Fibroblast of lung (primary cell): ENCODE results near the gene ROBO2. TPM values are rescaled to one million over a fixed set of nuclear protein-coding genes. Genes with fewer than 3 reads are reported as not detected.
A peak's percentile ranks its signal among the peaks of the same experiment; 100 is the strongest.

Source experiments
- DNase-seq, 2 donors: peaks; one replicate each; pipeline versions ENCODE4 v3.0.0 to v3.0.0-alpha.2; 2010; ENCODE audit warnings: low read depth in 2 of 2
- H2AFZ ChIP-seq: 2 replicates; pipeline ENCODE4 v1.5.1; 2012; ENCODE audit warnings: low read length, control low read depth, inconsistent platforms
- H3K27ac ChIP-seq: 2 replicates; pipeline ENCODE4 v1.5.1; 2011; ENCODE audit warnings: low read length, control low read depth; ENCODE audit not compliant: insufficient read depth
- H3K27me3 ChIP-seq: 2 replicates; pipeline ENCODE4 v1.5.1; 2011; ENCODE audit warnings: mild to moderate bottlenecking, low read length; ENCODE audit not compliant: control insufficient read depth, insufficient read depth
- H3K36me3 ChIP-seq: 2 replicates; pipeline ENCODE4 v1.5.1; 2011; ENCODE audit warnings: low read length; ENCODE audit not compliant: control insufficient read depth, insufficient read depth
- H3K4me1 ChIP-seq: 2 replicates; pipeline ENCODE4 v1.5.1; 2011; ENCODE audit warnings: low read length; ENCODE audit not compliant: control insufficient read depth, insufficient read depth; ENCODE audit errors: extremely low read depth
- H3K4me2 ChIP-seq: 2 replicates; pipeline ENCODE4 v1.5.1; 2011; ENCODE audit warnings: low read length, control low read depth; ENCODE audit not compliant: insufficient read depth; ENCODE audit errors: extremely low read depth
- H3K4me3 ChIP-seq, 4 experiments: fragments of 200-600 bp in 1 of 4; sonication (generic) in 1 of 4; replicated peaks in 1 of 4; 2 replicates each; pipeline ENCODE4 v1.5.1; 2011 to 2016; ENCODE audit warnings: low read length in 4 of 4, low read depth in 3 of 4, mild to moderate bottlenecking in 3 of 4, control low read depth in 2 of 4, inconsistent platforms in 1 of 4, mixed read lengths in 1 of 4; ENCODE audit not compliant: insufficient read depth in 1 of 4; ENCODE audit errors: control extremely low read depth in 1 of 4
- H3K79me2 ChIP-seq: 2 replicates; pipeline ENCODE4 v1.5.1; 2012; ENCODE audit warnings: mild to moderate bottlenecking, low read length, inconsistent platforms; ENCODE audit not compliant: control insufficient read depth, insufficient read depth
- H3K9ac ChIP-seq: 2 replicates; pipeline ENCODE4 v1.5.1; 2011; ENCODE audit warnings: mild to moderate bottlenecking, low read length, control low read depth; ENCODE audit not compliant: insufficient read depth
- H3K9me3 ChIP-seq: 2 replicates; pipeline ENCODE4 v1.5.1; 2012; ENCODE audit warnings: low read depth, low read length; ENCODE audit not compliant: control insufficient read depth, insufficient read depth
- H4K20me1 ChIP-seq: 2 replicates; pipeline ENCODE4 v1.5.1; 2011; ENCODE audit warnings: low read length; ENCODE audit not compliant: control insufficient read depth, insufficient read depth; ENCODE audit errors: extremely low read depth
- CTCF ChIP-seq, 2 donors: IDR thresholded peaks in 1 of 2; conservative IDR thresholded peaks in 1 of 2; 1 replicate in 1 of 2; 2 replicates in 1 of 2; pipeline ENCODE4 v1.5.1; 2011 to 2012; ENCODE audit warnings: low read length in 2 of 2, control low read depth in 1 of 2, inconsistent platforms in 1 of 2, low read depth in 1 of 2, mild to moderate bottlenecking in 1 of 2
- EZH2 ChIP-seq: IDR thresholded peaks from 2 replicates; pipeline ENCODE4 v1.5.1; 2012; ENCODE audit warnings: low read length, control low read depth, mild to moderate bottlenecking; ENCODE audit errors: missing control alignments
- polyA plus RNA-seq, 2 donors: library from polyadenylated mRNA; depleted of rRNA in 1 of 2; stranded (reverse) in 1 of 2; unstranded in 1 of 2; fragments of >200 nt; gene quantifications; 2 replicates each; pipeline ENCODE4 v1.2.1, GENCODE V29; 2011 to 2012; ENCODE audit warnings: missing spikeins in 1 of 2
- total RNA-seq: library from RNA; depleted of rRNA; stranded (reverse); fragments of >200 nt; gene quantifications from 2 replicates; pipeline ENCODE4 v1.2.1, GENCODE V29; 2014

The ROBO2 gene
- total and polyA plus RNA-seq, 2 donors (not counting 1 experiment from before 2014, with no cell fraction given): 0.83 to 1.5 TPM

GRCh38 chr3:77190374-77190773 lies 150.5 kb downstream of the ROBO2 start:
- Histone ChIP-seq H3K27me3 (no peaks in the 10 kb centered on the region), H3K27ac (no peak overlapping the region), H3K9ac (no peak overlapping the region), H2AFZ (no peak overlapping the region), H3K9me3 (no peaks in the 10 kb centered on the region), H3K4me1 (no peaks in the 10 kb centered on the region), H3K79me2 (no peaks in the 10 kb centered on the region), H4K20me1 (no peaks in the 10 kb centered on the region), H3K4me2 (no peak overlapping the region), H3K36me3 (no peaks in the 10 kb centered on the region), H3K4me3 (no peak overlapping the region)
- peak in 1 of 2 donors; percentile 17 for DNase-seq
- TF ChIP-seq CTCF (conservative IDR thresholded peaks at IDR 0.05 in 1 of 2, IDR thresholded peaks at IDR 0.05 in 1 of 2; ENCODE audit: low read depth in 1 of 2, low read length in 2 of 2) (no peak), EZH2 (no peak)

- Histone ChIP-seq H3K9ac (no peak overlapping the region), H3K4me2 (no peak overlapping the region), H3K4me1 (no peaks in the 10 kb centered on the region), H3K27me3 (no peaks in the 10 kb centered on the region), H2AFZ (no peak overlapping the region), H3K4me3 (no peak overlapping the region), H3K79me2 (no peaks in the 10 kb centered on the region), H3K27ac (no peak overlapping the region), H3K9me3 (no peaks in the 10 kb centered on the region), H3K36me3 (no peaks in the 10 kb centered on the region), H4K20me1 (no peaks in the 10 kb centered on the region)
- TF ChIP-seq EZH2 (no peak), CTCF (conservative IDR thresholded peaks at IDR 0.05 in 1 of 2, IDR thresholded peaks at IDR 0.05 in 1 of 2; ENCODE audit: low read depth in 1 of 2, low read length in 2 of 2) (no peak)
- no peak for DNase-seq
These were observed 151.1 kb downstream of the ROBO2 start for GRCh38 chr3:77191014-77191413.

- Histone ChIP-seq H3K4me2 (no peak overlapping the region), H3K4me1 (no peaks in the 10 kb centered on the region), H4K20me1 (no peaks in the 10 kb centered on the region), H3K9me3 (no peaks in the 10 kb centered on the region), H2AFZ (no peak overlapping the region), H3K79me2 (no peaks in the 10 kb centered on the region), H3K27me3 (no peaks in the 10 kb centered on the region), H3K27ac (no peak overlapping the region), H3K36me3 (no peaks in the 10 kb centered on the region), H3K9ac (no peak overlapping the region), H3K4me3 (no peak overlapping the region)
- DNase-seq: no peak
- TF ChIP-seq CTCF (conservative IDR thresholded peaks at IDR 0.05 in 1 of 2, IDR thresholded peaks at IDR 0.05 in 1 of 2; ENCODE audit: low read depth in 1 of 2, low read length in 2 of 2) (no peak), EZH2 (no peak)
These were observed 151.7 kb downstream of the ROBO2 start for GRCh38 chr3:77191640-77192039.
